Parathyroid adenoma (tissue), 2 donors: ENCODE results near the gene ANKRD55.

ENCODE experiments used
- H2AFZ ChIP-seq: fragments of 300-600 bp; sonication (generic); one replicate; pipeline ENCODE4 v1.7.0; 2017; ENCODE audit warnings: antibody characterized with exemption, mild to moderate bottlenecking
- H3K27ac ChIP-seq: fragments of 300-600 bp; sonication (generic); one replicate; pipeline ENCODE4 v1.7.0; 2017
- H3K27me3 ChIP-seq: fragments of 300-600 bp; sonication (generic); one replicate; pipeline ENCODE4 v1.7.0; 2017; ENCODE audit warnings: low read length; ENCODE audit not compliant: control insufficient read depth, insufficient read depth
- H3K36me3 ChIP-seq: fragments of 300-600 bp; sonication (generic); one replicate; pipeline ENCODE4 v1.7.0; 2017; ENCODE audit warnings: low read length; ENCODE audit not compliant: control insufficient read depth, insufficient read depth
- H3K4me1 ChIP-seq: fragments of 300-600 bp; sonication (generic); one replicate; pipeline ENCODE4 v1.7.0; 2017; ENCODE audit warnings: control low read depth
- H3K4me2 ChIP-seq: fragments of 300-600 bp; sonication (generic); one replicate; pipeline ENCODE4 v1.7.0; 2017; ENCODE audit warnings: low read length
- H3K4me3 ChIP-seq: fragments of 300-600 bp; sonication (generic); one replicate; pipeline ENCODE4 v1.7.0; 2017; ENCODE audit warnings: low read depth, low read length
- H3K79me2 ChIP-seq: fragments of 300-600 bp; sonication (generic); one replicate; pipeline ENCODE4 v1.7.0; 2017; ENCODE audit warnings: control low read depth
- H3K9ac ChIP-seq: fragments of 300-600 bp; sonication (generic); one replicate; pipeline ENCODE4 v1.7.0; 2017; ENCODE audit warnings: mild to moderate bottlenecking
- H3K9me3 ChIP-seq: fragments of 300-600 bp; sonication (generic); one replicate; pipeline ENCODE4 v1.7.0; 2017; ENCODE audit warnings: low read length; ENCODE audit not compliant: control insufficient read depth
- CTCF ChIP-seq: fragments of 300-600 bp; sonication (generic); IDR thresholded peaks from one replicate; pipeline ENCODE4 v1.7.0; 2017; ENCODE audit warnings: antibody characterized with exemption, mild to moderate bottlenecking
- donor health status: primary hyperparathyroidism.

Gene ANKRD55

DNA sequence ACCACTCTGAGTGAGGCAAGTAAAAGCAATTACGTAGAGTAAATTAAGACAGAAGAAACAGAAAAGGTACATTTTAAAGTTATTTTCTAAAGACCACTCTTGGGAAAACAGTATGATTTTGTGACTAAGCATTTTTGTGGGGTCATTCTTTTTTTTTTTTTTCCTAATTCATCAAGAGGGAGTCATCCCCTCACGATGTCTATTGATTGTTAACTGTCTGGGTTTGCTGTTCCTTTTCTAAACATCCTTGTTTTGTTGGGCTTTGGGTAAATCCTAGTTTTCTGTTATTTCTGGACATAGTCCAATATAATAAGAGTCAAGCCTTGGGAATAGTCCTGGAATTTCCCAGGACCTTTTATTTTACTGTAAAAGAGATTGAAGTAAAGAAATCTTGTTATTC lies 63.8 kb downstream of the ANKRD55 start:
- no peak for TF ChIP-seq CTCF
- Histone ChIP-seq H3K27me3 (no peaks in the 10 kb centered on the region), H3K36me3 (no peaks in the 10 kb centered on the region), H3K4me3 (no peak overlapping the region), H3K9me3 (no peaks in the 10 kb centered on the region), H3K79me2 (no peaks in the 10 kb centered on the region), H3K4me2 (no peak overlapping the region), H3K27ac (no peak overlapping the region), H3K9ac (no peak overlapping the region), H3K4me1 (peaks cover 10% of the 10 kb centered on the region), H2AFZ (no peak overlapping the region)

GRCh38 chr5:56168066-56168478 lies 65.1 kb downstream of the ANKRD55 start:
- Histone ChIP-seq H3K4me2 (no peak overlapping the region), H3K9ac (no peak overlapping the region), H3K79me2 (no peaks in the 10 kb centered on the region), H3K27me3 (no peaks in the 10 kb centered on the region), H3K4me3 (no peak overlapping the region), H3K9me3 (no peaks in the 10 kb centered on the region), H3K4me1 (peaks cover 12% of the 10 kb centered on the region), H3K27ac (no peak overlapping the region), H2AFZ (no peak overlapping the region), H3K36me3 (no peaks in the 10 kb centered on the region)
- no peak for TF ChIP-seq CTCF

DNA sequence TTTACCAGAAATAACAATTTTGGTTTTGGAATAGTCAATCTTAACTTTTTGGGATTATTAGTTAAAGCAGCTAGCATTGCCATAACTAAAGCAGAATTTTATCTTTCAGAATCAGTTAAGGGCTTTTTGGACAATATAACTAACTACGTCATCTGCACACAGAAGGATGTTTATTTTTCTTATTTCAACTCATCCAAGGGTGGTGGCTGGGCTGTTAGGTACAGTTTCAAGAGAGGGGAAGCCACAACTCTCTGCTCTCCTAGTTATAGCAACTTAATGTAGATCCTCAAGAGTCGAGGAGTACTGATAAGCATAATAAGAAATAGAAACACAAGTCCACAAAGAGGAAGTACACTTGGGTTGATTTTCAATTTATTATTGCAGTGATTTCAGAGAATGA lies 65.6 kb downstream of the ANKRD55 start:
- H3K4me1 ChIP-seq: peaks cover 9% of the 10 kb centered on the region
- H3K27ac ChIP-seq: no peak overlapping the region
- TF ChIP-seq CTCF: no peak
- no peaks in the 10 kb centered on the region for H3K9me3 ChIP-seq
- H3K4me2 ChIP-seq: no peak overlapping the region
- no peak overlapping the region for H2AFZ ChIP-seq
- H3K4me3 ChIP-seq: no peak overlapping the region
- H3K79me2 ChIP-seq: no peaks in the 10 kb centered on the region
- H3K9ac ChIP-seq: no peak overlapping the region
- no peaks in the 10 kb centered on the region for H3K36me3 ChIP-seq
- H3K27me3 ChIP-seq: no peaks in the 10 kb centered on the region

DNA sequence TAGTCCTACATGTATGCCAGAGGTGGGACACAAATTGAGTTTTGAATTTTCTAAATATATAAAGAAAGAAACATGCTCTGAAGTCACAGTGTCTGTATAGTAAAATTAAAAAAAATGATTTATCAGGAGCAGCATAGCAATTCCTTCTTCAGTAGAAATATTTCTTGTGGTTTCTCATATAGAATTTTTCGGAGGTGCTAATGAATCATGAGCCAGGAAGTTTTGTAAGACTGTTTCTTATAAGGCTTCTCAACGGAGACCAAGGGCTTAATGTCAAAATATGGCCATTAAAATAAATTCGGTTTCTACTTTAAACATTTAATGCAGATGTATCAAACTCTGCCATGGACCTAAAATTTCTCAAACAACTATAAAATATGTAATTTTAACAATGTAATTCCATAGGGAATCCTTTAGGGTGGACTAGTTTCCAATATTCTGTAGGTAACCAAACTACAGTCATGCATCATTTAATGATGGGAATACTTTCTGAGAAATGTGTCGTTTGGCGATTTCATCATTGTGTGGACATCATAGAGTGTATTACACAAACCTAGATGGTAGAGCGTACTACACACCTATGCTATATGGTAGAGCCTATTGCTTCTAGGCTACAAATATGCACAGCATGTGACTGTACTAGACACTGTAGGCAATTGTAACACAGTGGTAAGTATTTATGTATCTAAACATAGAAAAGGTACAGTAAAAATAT lies 66.3 kb downstream of the ANKRD55 start:
- no peaks in the 10 kb centered on the region for H3K36me3 ChIP-seq
- no peak overlapping the region for H3K4me3 ChIP-seq
- no peak for TF ChIP-seq CTCF
- H2AFZ ChIP-seq: no peak overlapping the region
- no peak overlapping the region for H3K9ac ChIP-seq
- H3K9me3 ChIP-seq: no peaks in the 10 kb centered on the region
- no peak overlapping the region for H3K27ac ChIP-seq
- no peak overlapping the region for H3K4me2 ChIP-seq
- H3K4me1 ChIP-seq: peaks cover 8% of the 10 kb centered on the region
- H3K27me3 ChIP-seq: no peaks in the 10 kb centered on the region
- no peaks in the 10 kb centered on the region for H3K79me2 ChIP-seq

GRCh38 chr5:56164376-56164775 lies 68.8 kb downstream of the ANKRD55 start:
- no peak for TF ChIP-seq CTCF
- H3K27ac ChIP-seq: no peak overlapping the region
- H3K9ac ChIP-seq: no peak overlapping the region
- no peaks in the 10 kb centered on the region for H3K27me3 ChIP-seq
- H3K4me3 ChIP-seq: no peak overlapping the region
- no peaks in the 10 kb centered on the region for H3K79me2 ChIP-seq
- H3K4me2 ChIP-seq: no peak overlapping the region
- H3K9me3 ChIP-seq: no peaks in the 10 kb centered on the region
- H3K36me3 ChIP-seq: no peaks in the 10 kb centered on the region
- peak overlapping the region; percentile 64 for H2AFZ ChIP-seq
- H3K4me1 ChIP-seq: peaks cover 8% of the 10 kb centered on the region
